GM23248 (cell line): ENCODE results near the gene TTYH1. TPM values are rescaled to one million over a fixed set of nuclear protein-coding genes. Genes with fewer than 3 reads are reported as not detected.
A peak's percentile ranks its signal among the peaks of the same experiment; 100 is the strongest.

Experiments
- DNase-seq: peaks from one replicate; pipeline ENCODE4 v3.0.0-alpha.2; 2015
- H2AFZ ChIP-seq: fragments of 200-600 bp; sonication (generic); 2 replicates; pipeline ENCODE4 v1.6.1; 2016; ENCODE audit warnings: antibody characterized with exemption
- H3F3A ChIP-seq: fragments of 200-600 bp; sonication (generic); 2 replicates; pipeline ENCODE4 v1.6.1; 2016; ENCODE audit warnings: mild to moderate bottlenecking, antibody characterized with exemption, mixed run types; ENCODE audit not compliant: insufficient read depth
- H3K27ac ChIP-seq: fragments of 200-600 bp; sonication (generic); 2 replicates; pipeline ENCODE4 v1.5.1; 2016; ENCODE audit warnings: mild to moderate bottlenecking
- H3K27me3 ChIP-seq: fragments of 200-600 bp; sonication (generic); replicated peaks from 2 replicates; pipeline ENCODE4 v1.6.1; 2016; ENCODE audit warnings: mild to moderate bottlenecking; ENCODE audit not compliant: insufficient read depth
- H3K36me3 ChIP-seq: fragments of 200-600 bp; sonication (generic); 2 replicates; pipeline ENCODE4 v1.6.1; 2016; ENCODE audit warnings: low read depth, mild to moderate bottlenecking
- H3K4me1 ChIP-seq: fragments of 200-600 bp; sonication (generic); 2 replicates; pipeline ENCODE4 v1.6.1; 2016; ENCODE audit warnings: mild to moderate bottlenecking; ENCODE audit not compliant: insufficient read depth
- H3K4me2 ChIP-seq: fragments of 200-600 bp; sonication (generic); one replicate; pipeline ENCODE4 v1.6.1; 2016; ENCODE audit warnings: mild to moderate bottlenecking; ENCODE audit not compliant: unreplicated experiment
- H3K4me3 ChIP-seq: fragments of 200-600 bp; sonication (generic); 2 replicates; pipeline ENCODE4 v1.5.1; 2016; ENCODE audit warnings: mild to moderate bottlenecking
- H3K79me2 ChIP-seq: fragments of 200-600 bp; sonication (generic); 2 replicates; pipeline ENCODE4 v1.6.1; 2016; ENCODE audit warnings: mild to moderate bottlenecking; ENCODE audit not compliant: insufficient read depth
- H3K9ac ChIP-seq: fragments of 200-600 bp; sonication (generic); 2 replicates; pipeline ENCODE4 v1.6.1; 2016; ENCODE audit warnings: mild to moderate bottlenecking
- H3K9me2 ChIP-seq: fragments of 200-600 bp; sonication (generic); 2 replicates; pipeline ENCODE4 v1.6.1; 2016; ENCODE audit warnings: mixed run types, mild to moderate bottlenecking, moderate library complexity; ENCODE audit not compliant: insufficient read depth
- H3K9me3 ChIP-seq: fragments of 200-600 bp; sonication (generic); one replicate; pipeline ENCODE4 v1.6.1; 2017; ENCODE audit warnings: low read depth
- H4K20me1 ChIP-seq: fragments of 200-600 bp; sonication (generic); 2 replicates; pipeline ENCODE4 v1.6.0; 2016; ENCODE audit not compliant: insufficient read depth
- EZH2 ChIP-seq: fragments of 200-600 bp; sonication (generic); IDR thresholded peaks from 2 replicates; pipeline ENCODE4 v1.6.1; 2018; ENCODE audit warnings: antibody characterized with exemption, mild to moderate bottlenecking; ENCODE audit not compliant: insufficient read depth, poor library complexity, severe bottlenecking
- EZH2phosphoT487 ChIP-seq: fragments of 200-600 bp; sonication (generic); IDR thresholded peaks from 2 replicates; pipeline ENCODE4 v1.6.1; 2018; ENCODE audit warnings: antibody characterized with exemption, moderate library complexity, mild to moderate bottlenecking, low read depth; ENCODE audit not compliant: insufficient read depth
- WGBS, 2 experiments: methylation state at CpG; one replicate each; pipeline ENCODE4 v1.1.6; 2015 to 2017; ENCODE audit warnings: low lambda C conversion rate in 2 of 2, low coverage in 1 of 2; ENCODE audit errors: missing lambda C conversion rate in 2 of 2; 5-methylcytosine and 5-hydroxymethylcytosine counted together
- in situ Hi-C: fragments of 300-500 bp; cut with MboI; formaldehyde crosslinking; loops from 2 replicates; pipeline ENCODE4 v1.15.0; 2020
- polyA plus RNA-seq: library from polyadenylated mRNA; unstranded; fragments of >200 nt; fragmentation: Nextera tagmentation; extraction: Ambion mirVana; gene quantifications from 2 replicates; pipeline ENCODE4 v1.2.1, GENCODE V29; 2016
- total RNA-seq: library from RNA; depleted of rRNA; stranded (reverse); fragments of >200 nt; shearing (Covaris generic); gene quantifications from 2 replicates; pipeline ENCODE4 v1.2.3, GENCODE V29; 2014

TTYH1 gene
- total and polyA plus RNA-seq, 2 experiments from 2014 or later = 0.05 TPM; not detected in 1

DNA sequence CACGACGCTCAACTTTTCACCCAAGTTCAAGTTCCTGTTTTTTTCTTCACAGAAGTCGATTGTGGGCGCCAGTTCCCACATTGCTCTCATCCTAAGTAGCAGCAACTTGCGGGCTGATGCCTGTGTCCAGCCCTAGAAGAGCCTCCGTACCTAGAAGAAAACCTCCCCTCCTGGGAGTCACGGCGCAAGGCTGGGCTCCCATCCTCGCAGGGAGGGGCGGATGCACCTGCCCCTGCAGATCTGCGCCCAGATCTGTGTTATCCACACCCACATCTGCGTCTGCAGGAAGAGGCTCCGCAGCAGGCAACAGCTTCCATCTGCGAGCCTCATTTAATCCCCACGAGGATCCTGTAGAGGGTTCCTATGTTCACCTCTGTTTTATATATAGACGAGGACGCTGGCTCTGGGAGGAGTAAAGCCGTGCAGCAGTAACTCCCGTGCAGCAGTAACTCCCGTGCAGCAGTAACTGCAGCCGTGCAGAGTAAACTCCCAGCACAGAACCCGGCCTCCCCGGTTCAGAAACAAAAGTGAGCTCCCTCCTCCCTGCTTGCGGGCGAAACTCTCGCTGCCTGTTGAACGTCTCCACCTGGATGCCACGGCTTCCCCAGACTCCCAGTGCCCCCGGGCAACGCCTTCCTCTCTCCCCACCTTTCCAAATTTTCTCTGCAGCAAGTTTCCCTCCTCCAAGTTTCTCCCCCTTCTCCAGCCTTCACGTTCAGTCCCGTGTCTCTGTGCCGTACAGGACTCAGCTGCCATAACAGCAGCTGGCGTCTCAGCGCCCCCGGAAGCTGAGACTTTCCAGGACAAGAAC is 27.1 kb upstream of the TTYH1 start:
- no peak overlapping the region for H3K9ac ChIP-seq
- peak overlapping the region; percentile 8 for H3K4me3 ChIP-seq
- H3K27ac ChIP-seq = no peak overlapping the region
- no peaks in the 10 kb centered on the region for H4K20me1 ChIP-seq
- H3K27me3 ChIP-seq = peaks cover 42% of the 10 kb centered on the region
- peak; percentile 10 for DNase-seq
- 2% methylated on average over 35 to 36 of the region's 36 CpGs for WGBS, 2 experiments
- H3K9me3 ChIP-seq = no peaks in the 10 kb centered on the region
- no peaks in the 10 kb centered on the region for H3K79me2 ChIP-seq
- no peaks in the 10 kb centered on the region for H3K9me2 ChIP-seq
- H3F3A ChIP-seq = no peaks in the 10 kb centered on the region
- TF ChIP-seq EZH2 (no peak), EZH2phosphoT487 (no peak)
- no peaks in the 10 kb centered on the region for H3K4me1 ChIP-seq
- peak overlapping the region; percentile 46 for H3K4me2 ChIP-seq
- peak overlapping the region; percentile 27; the same call in 1 of the 2 replicates for H2AFZ ChIP-seq
- in situ Hi-C loops = no loop called here
- H3K36me3 ChIP-seq = no peaks in the 10 kb centered on the region

- H3K4me1 ChIP-seq = no peaks in the 10 kb centered on the region
- no peaks in the 10 kb centered on the region for H3F3A ChIP-seq
- H3K4me2 ChIP-seq = peak overlapping the region; percentile 46
- H3K36me3 ChIP-seq = no peaks in the 10 kb centered on the region
- H3K9me2 ChIP-seq = no peaks in the 10 kb centered on the region
- TF ChIP-seq EZH2 (no peak), EZH2phosphoT487 (no peak)
- no peaks in the 10 kb centered on the region for H3K79me2 ChIP-seq
- H3K9me3 ChIP-seq = no peaks in the 10 kb centered on the region
- no peak overlapping the region for H3K9ac ChIP-seq
- peaks cover 42% of the 10 kb centered on the region for H3K27me3 ChIP-seq
- peak overlapping the region; percentile 8 for H3K4me3 ChIP-seq
- no peak overlapping the region for H3K27ac ChIP-seq
- WGBS, 2 experiments = 17 to 20% methylated on average over 9 of the region's 9 CpGs
- in situ Hi-C loops = no loop called here
- H2AFZ ChIP-seq = peak overlapping the region; percentile 27; the same call in 1 of the 2 replicates
- DNase-seq = no peak
- H4K20me1 ChIP-seq = no peaks in the 10 kb centered on the region
Observed at GRCh38 chr19:54388802-54389139, 26.5 kb upstream of the TTYH1 start.

- H3K79me2 ChIP-seq = no peaks in the 10 kb centered on the region
- TF ChIP-seq EZH2 = no peak
- TF ChIP-seq EZH2phosphoT487 = no peak
- H3K4me2 ChIP-seq = no peak overlapping the region
- no peak overlapping the region for H3K27ac ChIP-seq
- H3K36me3 ChIP-seq = no peaks in the 10 kb centered on the region
- in situ Hi-C loops = no loop called here
- H3K27me3 ChIP-seq = peaks cover 42% of the 10 kb centered on the region
- no peak overlapping the region for H3K9ac ChIP-seq
- no peaks in the 10 kb centered on the region for H3K9me3 ChIP-seq
- H2AFZ ChIP-seq = no peak overlapping the region
- no peak overlapping the region for H3K4me3 ChIP-seq
- 33 to 36% methylated on average over 4 of the region's 4 CpGs for WGBS, 2 experiments
- no peaks in the 10 kb centered on the region for H3K9me2 ChIP-seq
- no peaks in the 10 kb centered on the region for H3K4me1 ChIP-seq
- no peak for DNase-seq
- no peaks in the 10 kb centered on the region for H4K20me1 ChIP-seq
- no peaks in the 10 kb centered on the region for H3F3A ChIP-seq
Observed at GRCh38 chr19:54389553-54389952, 25.7 kb upstream of the TTYH1 start.

- H3F3A ChIP-seq = no peaks in the 10 kb centered on the region
- H3K27me3 ChIP-seq = peaks cover 38% of the 10 kb centered on the region
- peak; percentile 76 for DNase-seq
- no peak overlapping the region for H3K27ac ChIP-seq
- H3K4me1 ChIP-seq = no peaks in the 10 kb centered on the region
- H2AFZ ChIP-seq = no peak overlapping the region
- H3K36me3 ChIP-seq = no peaks in the 10 kb centered on the region
- 8% methylated on average over 7 of the region's 7 CpGs for WGBS, 2 experiments
- no peak for TF ChIP-seq EZH2phosphoT487
- no peaks in the 10 kb centered on the region for H3K79me2 ChIP-seq
- no peak overlapping the region for H3K4me2 ChIP-seq
- no peak overlapping the region for H3K4me3 ChIP-seq
- no peak overlapping the region for H3K9ac ChIP-seq
- H3K9me2 ChIP-seq = no peaks in the 10 kb centered on the region
- in situ Hi-C loops = no loop called here
- no peaks in the 10 kb centered on the region for H3K9me3 ChIP-seq
- no peaks in the 10 kb centered on the region for H4K20me1 ChIP-seq
Observed at GRCh38 chr19:54390942-54391577, 24.2 kb upstream of the TTYH1 start.
